Adrenal gland (tissue), 12 donors: ENCODE measurements around the gene CLC. TPM values are rescaled to one million over a fixed set of nuclear protein-coding genes. Genes with fewer than 3 reads are reported as not detected.
"Not testable (repeated sequence)": the region's sequence is repeated elsewhere in the genome, so short reads cannot be mapped to it uniquely, and the experiment has no call there.

Experiments
- DNase-seq, 7 donors: peaks; one replicate each; pipeline ENCODE4 v3.0.0-alpha.2; 2019 to 2020
- H3K27ac ChIP-seq, 5 donors: fragments of 200-600 bp; sonication (generic) in 4 of 5; 1 replicate in 3 of 5; 2 replicates in 2 of 5; pipeline versions ENCODE4 v1.5.1 to v1.8.0; 2016 to 2020; ENCODE audit warnings: mild to moderate bottlenecking in 1 of 5
- H3K27me3 ChIP-seq: fragments of 200-600 bp; 2 replicates; pipeline ENCODE4 v1.8.0; 2021
- H3K36me3 ChIP-seq, 2 donors: fragments of 200-600 bp; replicated peaks in 1 of 2; 1 replicate in 1 of 2; 2 replicates in 1 of 2; pipeline versions ENCODE4 v1.5.1 to v1.8.0; 2018 to 2022
- H3K4me1 ChIP-seq, 2 donors: fragments of 200-600 bp; replicated peaks in 1 of 2; 1 replicate in 1 of 2; 2 replicates in 1 of 2; pipeline versions ENCODE4 v1.5.1 to v1.8.0; 2018 to 2021
- H3K4me3 ChIP-seq, 4 donors: fragments of 200-600 bp; sonication (generic) in 3 of 4; one replicate each; pipeline ENCODE4 v1.5.1; 2016 to 2018
- H3K9me3 ChIP-seq, 3 donors: fragments of 200-600 bp; sonication (generic) in 1 of 3; replicated peaks in 1 of 3; 1 replicate in 2 of 3; 2 replicates in 1 of 3; pipeline versions ENCODE4 v1.5.1 to v1.8.0; 2016 to 2021
- CTCF ChIP-seq, 6 experiments: fragments of 450-650 bp in 4 of 6; fragments of 200-600 bp in 2 of 6; sonication (generic) in 1 of 6; IDR thresholded peaks; 1 replicate in 5 of 6; 2 replicates in 1 of 6; pipeline versions ENCODE4 v1.5.1 to v1.8.0; 2016 to 2021; ENCODE audit warnings: antibody characterized with exemption in 6 of 6, mild to moderate bottlenecking in 2 of 6, moderate library complexity in 1 of 6
- POLR2A ChIP-seq, 2 donors: fragments of 450-650 bp; IDR thresholded peaks; one replicate each; pipeline ENCODE4 v1.6.1; 2017; ENCODE audit warnings: antibody characterized with exemption in 2 of 2, mild to moderate bottlenecking in 2 of 2, moderate library complexity in 1 of 2
- WGBS, 4 donors: extraction: QIAGEN DNeasy Blood & Tissue Kit in 2 of 4; methylation state at CpG; one replicate each; pipeline versions ENCODE4 v1.1.5 to v1.1.7; 2013 to 2017; 5-methylcytosine and 5-hydroxymethylcytosine counted together
- intact Hi-C, 2 donors: fragments of 100-400 bp; cut with DNase I; formaldehyde crosslinking; loops; one replicate each; pipeline versions ENCODE4 v1.14.1 to v1.15.0; 2022 to 2023
- polyA plus RNA-seq, 3 donors: library from polyadenylated mRNA; stranded (reverse); fragments of 200-250 nt in 2 of 3; fragments of 350-450 nt in 1 of 3; fragmentation: Illumina TruSeq in 1 of 3; extraction: RNeasy Lipid Tissue Mini Kit (QIAGEN cat#74804) in 1 of 3; gene quantifications; one replicate each; pipeline ENCODE4 v1.2.3, GENCODE V29; 2013 to 2014
- total RNA-seq, 9 donors: library from RNA; depleted of rRNA in 4 of 9; stranded (reverse); fragments of >200 nt in 4 of 9; fragments of 120-200 nt in 1 of 9; fragmentation: NEBNext Ultra II Directional in 1 of 9; extraction: Animal tissue kit (Norgen Biotek cat#: 25700) in 1 of 9; gene quantifications; one replicate each; pipeline versions ENCODE4 v1.1.0 to v1.2.4, GENCODE V29; 2013 to 2023
- donor health status: healthy with polysubstance abuse.
- donor health status: Bipolar disorder and iron deficiency.
- donor health status: DM: yes; HTN: yes; CAD: no.
- donor health status: DM: no; HTN: no; CAD: no.
- donor health status: DM: no; HTN: no; CAD: no.
- donor health status: DM: yes; HTN: yes; CAD: no.

The CLC gene
- total and polyA plus RNA-seq, 12 donors = 0.66 to 3.7 TPM; not detected in 10

GRCh38 chr19:39692822-39693221 is 45.0 kb downstream of the CLC start:
- no peak for TF ChIP-seq POLR2A (IDR thresholded peaks at IDR 0.05)
- H3K4me3 ChIP-seq = no peak overlapping the region
- H3K27me3 ChIP-seq = peaks cover 4% of the 10 kb centered on the region
- DNase-seq = no peak
- intact Hi-C loops = no loop called here
- H3K36me3 ChIP-seq = no peaks in the 10 kb centered on the region
- no peaks in the 10 kb centered on the region for H3K4me1 ChIP-seq
- no peak overlapping the region for H3K27ac ChIP-seq
- 25 to 50% (median 41%) methylated on average over 1 of the region's 1 CpG for WGBS, 4 donors
- H3K9me3 ChIP-seq = no peaks in the 10 kb centered on the region

DNA sequence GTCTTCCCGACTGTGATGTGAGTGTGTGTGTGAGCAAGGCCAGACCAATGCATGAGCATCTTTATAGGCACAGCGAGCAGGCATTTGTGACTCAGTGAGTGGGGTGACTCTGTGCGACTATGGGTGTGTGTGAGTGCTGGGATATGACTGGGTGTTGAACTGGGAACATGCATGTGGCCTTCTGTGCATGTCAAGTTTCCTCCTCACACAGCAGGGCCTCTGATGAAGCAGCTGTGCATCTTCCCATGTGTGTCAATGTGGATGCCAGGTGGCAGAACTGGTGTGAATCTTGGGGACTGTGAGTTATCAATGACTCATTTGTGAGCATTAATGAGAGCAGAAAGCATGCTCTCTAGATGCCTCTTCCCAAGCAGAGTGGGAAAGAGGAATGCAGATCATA is 45.7 kb downstream of the CLC start:
- H3K4me1 ChIP-seq = no peaks in the 10 kb centered on the region
- TF ChIP-seq CTCF (IDR thresholded peaks at IDR 0.05) (no peak), POLR2A (IDR thresholded peaks at IDR 0.05) (no peak)
- H3K36me3 ChIP-seq = no peaks in the 10 kb centered on the region
- H3K9me3 ChIP-seq = no peaks in the 10 kb centered on the region
- no peak overlapping the region for H3K27ac ChIP-seq
- DNase-seq = no peak
- H3K4me3 ChIP-seq = no peak overlapping the region
- H3K27me3 ChIP-seq = peaks cover 4% of the 10 kb centered on the region
- intact Hi-C loops = no loop called here
- WGBS, 4 donors = 69 to 100% (median 77%) methylated on average over 2 to 3 of the region's 3 CpGs

GRCh38 chr19:39688637-39689036 is 49.2 kb downstream of the CLC start:
- H3K4me3 ChIP-seq, H3K27ac ChIP-seq, H3K9me3 ChIP-seq, H3K27me3 ChIP-seq, DNase-seq, intact Hi-C loops, H3K36me3 ChIP-seq, H3K4me1 ChIP-seq: not testable (repeated sequence)
- WGBS, 4 donors = 62 to 75% (median 71%) methylated on average over 4 of the region's 4 CpGs

GRCh38 chr19:39686739-39687138 is 51.1 kb downstream of the CLC start:
- Histone ChIP-seq H3K36me3 (no peaks in the 10 kb centered on the region), H3K4me3 (no peak overlapping the region), H3K9me3 (no peaks in the 10 kb centered on the region), H3K4me1 (no peaks in the 10 kb centered on the region), H3K27ac (no peak overlapping the region), H3K27me3 (peaks cover 4% of the 10 kb centered on the region)
- TF ChIP-seq CTCF (IDR thresholded peaks at IDR 0.05) (no peak), POLR2A (IDR thresholded peaks at IDR 0.05) (no peak)
- intact Hi-C loops = no loop called here
- no peak for DNase-seq
- WGBS, 4 donors = 59 to 79% (median 70%) methylated on average over 3 of the region's 3 CpGs

DNA sequence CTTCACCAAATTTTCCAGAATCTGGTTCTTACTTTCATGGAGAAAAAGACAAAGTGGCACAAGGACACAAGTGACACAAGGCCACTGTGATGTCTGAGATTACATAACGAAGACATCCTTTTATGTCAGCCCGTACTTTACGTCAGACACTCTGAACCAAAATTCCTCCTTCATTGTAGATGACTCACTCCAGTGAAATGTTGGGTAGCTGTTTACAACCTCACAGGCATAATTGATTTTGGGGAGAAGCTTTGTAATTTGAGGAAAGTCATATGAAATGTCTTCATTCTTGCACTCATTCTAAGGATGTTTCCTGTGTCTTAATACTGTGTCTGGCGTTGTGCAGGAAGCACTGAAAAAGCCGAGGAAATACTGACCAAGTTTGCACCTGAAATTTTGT is 53.6 kb downstream of the CLC start:
- 44 to 63% (median 58%) methylated on average over 5 of the region's 5 CpGs for WGBS, 4 donors
- no peaks in the 10 kb centered on the region for H3K4me1 ChIP-seq
- no peaks in the 10 kb centered on the region for H3K36me3 ChIP-seq
- H3K9me3 ChIP-seq = no peaks in the 10 kb centered on the region
- H3K4me3 ChIP-seq = no peak overlapping the region
- H3K27me3 ChIP-seq = no peaks in the 10 kb centered on the region
- intact Hi-C loops = no loop called here
- DNase-seq = no peak
- TF ChIP-seq CTCF (IDR thresholded peaks at IDR 0.05) = no peak
- TF ChIP-seq POLR2A (IDR thresholded peaks at IDR 0.05) = no peak
- no peak overlapping the region for H3K27ac ChIP-seq
